ES-I3 (cell line): Measurements from ENCODE around the gene BIRC6.

Experiments
- H3K36me3 ChIP-seq: 2 replicates; pipeline ENCODE4 v1.6.1; 2013; ENCODE audit warnings: mild to moderate bottlenecking, low read length, control low read depth, moderate library complexity; ENCODE audit not compliant: insufficient read depth
- H3K4me1 ChIP-seq: 2 replicates; pipeline ENCODE4 v1.6.1; 2013; ENCODE audit warnings: mild to moderate bottlenecking, control low read depth, low read length; ENCODE audit not compliant: insufficient read depth
- H3K9ac ChIP-seq: 2 replicates; pipeline ENCODE4 v1.6.1; 2013; ENCODE audit warnings: low read depth, mild to moderate bottlenecking, low read length, moderate library complexity
- H3K9me3 ChIP-seq: 2 replicates; pipeline ENCODE4 v1.6.1; 2013; ENCODE audit warnings: mild to moderate bottlenecking, low read length, moderate library complexity; ENCODE audit not compliant: control insufficient read depth, insufficient read depth

BIRC6 gene

GRCh38 chr2:32403782-32404181 is 47.0 kb downstream of the BIRC6 start:
- peaks cover 6% of the 10 kb centered on the region for H3K36me3 ChIP-seq
- no peak overlapping the region for H3K9ac ChIP-seq
- H3K4me1 ChIP-seq: no peaks in the 10 kb centered on the region
- H3K9me3 ChIP-seq: no peaks in the 10 kb centered on the region

- H3K4me1 ChIP-seq: no peaks in the 10 kb centered on the region
- no peak overlapping the region for H3K9ac ChIP-seq
- H3K9me3 ChIP-seq: no peaks in the 10 kb centered on the region
- H3K36me3 ChIP-seq: peaks cover 6% of the 10 kb centered on the region
These were observed 47.9 kb downstream of the BIRC6 start for GRCh38 chr2:32404691-32405090.

- no peaks in the 10 kb centered on the region; the same call in 1 of the 2 replicates for H3K9me3 ChIP-seq
- H3K9ac ChIP-seq: no peak overlapping the region
- peaks cover 13% of the 10 kb centered on the region for H3K36me3 ChIP-seq
- H3K4me1 ChIP-seq: no peaks in the 10 kb centered on the region
These were observed 59.7 kb downstream of the BIRC6 start for GRCh38 chr2:32416519-32416918.

GRCh38 chr2:32417659-32418058 is 60.8 kb downstream of the BIRC6 start:
- Histone ChIP-seq H3K9me3 (no peaks in the 10 kb centered on the region; the same call in 1 of the 2 replicates), H3K36me3 (peaks cover 13% of the 10 kb centered on the region), H3K9ac (no peak overlapping the region), H3K4me1 (no peaks in the 10 kb centered on the region)

GRCh38 chr2:32418778-32419177 is 62.0 kb downstream of the BIRC6 start:
- no peak overlapping the region for H3K9ac ChIP-seq
- H3K4me1 ChIP-seq: no peaks in the 10 kb centered on the region
- peaks cover 13% of the 10 kb centered on the region for H3K36me3 ChIP-seq
- no peaks in the 10 kb centered on the region; the same call in 1 of the 2 replicates for H3K9me3 ChIP-seq

- H3K36me3 ChIP-seq: peaks cover 2% of the 10 kb centered on the region
- H3K9ac ChIP-seq: no peak overlapping the region
- H3K4me1 ChIP-seq: no peaks in the 10 kb centered on the region
- no peaks in the 10 kb centered on the region; the same call in 1 of the 2 replicates for H3K9me3 ChIP-seq
These were observed 65.3 kb downstream of the BIRC6 start for GRCh38 chr2:32422133-32422532.

GRCh38 chr2:32423536-32423935 is 66.7 kb downstream of the BIRC6 start:
- no peaks in the 10 kb centered on the region for H3K36me3 ChIP-seq
- H3K4me1 ChIP-seq: no peaks in the 10 kb centered on the region
- no peak overlapping the region for H3K9ac ChIP-seq
- no peaks in the 10 kb centered on the region for H3K9me3 ChIP-seq

- no peaks in the 10 kb centered on the region for H3K9me3 ChIP-seq
- H3K9ac ChIP-seq: no peak overlapping the region
- no peaks in the 10 kb centered on the region for H3K4me1 ChIP-seq
- H3K36me3 ChIP-seq: no peaks in the 10 kb centered on the region
These were observed 67.9 kb downstream of the BIRC6 start for GRCh38 chr2:32424739-32425138.

GRCh38 chr2:32425719-32426141 is 68.9 kb downstream of the BIRC6 start:
- Histone ChIP-seq H3K36me3 (no peaks in the 10 kb centered on the region), H3K4me1 (no peaks in the 10 kb centered on the region), H3K9me3 (no peaks in the 10 kb centered on the region), H3K9ac (no peak overlapping the region; the same call in 1 of the 2 replicates)

GRCh38 chr2:32427672-32428610 is 71.1 kb downstream of the BIRC6 start:
- H3K9ac ChIP-seq: no peak overlapping the region
- H3K4me1 ChIP-seq: no peaks in the 10 kb centered on the region
- no peaks in the 10 kb centered on the region; the same call in 1 of the 2 replicates for H3K36me3 ChIP-seq
- no peaks in the 10 kb centered on the region for H3K9me3 ChIP-seq

- Histone ChIP-seq H3K9ac (no peak overlapping the region), H3K36me3 (no peaks in the 10 kb centered on the region; the same call in none of the 2 replicates), H3K4me1 (no peaks in the 10 kb centered on the region), H3K9me3 (no peaks in the 10 kb centered on the region)
These were observed 74.0 kb downstream of the BIRC6 start for GRCh38 chr2:32430804-32431203.

- Histone ChIP-seq H3K4me1 (no peaks in the 10 kb centered on the region), H3K36me3 (peaks cover 6% of the 10 kb centered on the region), H3K9ac (no peak overlapping the region), H3K9me3 (no peaks in the 10 kb centered on the region)
These were observed 79.3 kb downstream of the BIRC6 start for GRCh38 chr2:32436150-32436549.

- Histone ChIP-seq H3K9ac (no peak overlapping the region), H3K4me1 (no peaks in the 10 kb centered on the region), H3K36me3 (peaks cover 11% of the 10 kb centered on the region), H3K9me3 (no peaks in the 10 kb centered on the region)
These were observed 85.2 kb downstream of the BIRC6 start for GRCh38 chr2:32442020-32442467.

GRCh38 chr2:32446369-32446768 is 89.5 kb downstream of the BIRC6 start:
- H3K4me1 ChIP-seq: no peaks in the 10 kb centered on the region
- no peak overlapping the region for H3K9ac ChIP-seq
- no peaks in the 10 kb centered on the region for H3K9me3 ChIP-seq
- peaks cover 11% of the 10 kb centered on the region for H3K36me3 ChIP-seq

GRCh38 chr2:32450851-32451250 is 94.0 kb downstream of the BIRC6 start:
- Histone ChIP-seq H3K36me3 (peaks cover 4% of the 10 kb centered on the region; the same call in 1 of the 2 replicates), H3K9me3 (no peaks in the 10 kb centered on the region), H3K9ac (no peak overlapping the region), H3K4me1 (no peaks in the 10 kb centered on the region)
